Smooth muscle cell (in vitro differentiated cells): Measurements from ENCODE around the gene BCL11B. TPM values are rescaled to one million over a fixed set of nuclear protein-coding genes. Genes with fewer than 3 reads are reported as not detected.

Source experiments
- DNase-seq: peaks from one replicate; lab custom pipeline; 2025; ENCODE audit not compliant: unreplicated experiment; lab: John Stamatoyannopoulos, UW
- H2AFZ ChIP-seq: fragments of 200-600 bp; sonication (generic); 2 replicates; pipeline ENCODE4 v1.6.0; 2016; ENCODE audit warnings: antibody characterized with exemption, low read depth, mild to moderate bottlenecking
- H3F3A ChIP-seq: fragments of 200-600 bp; sonication (generic); 2 replicates; pipeline ENCODE4 v1.6.0; 2017; ENCODE audit warnings: antibody characterized with exemption, low read depth
- H3K27ac ChIP-seq: fragments of 200-600 bp; sonication (generic); 2 replicates; pipeline ENCODE4 v1.5.1; 2016; ENCODE audit warnings: low read depth, mild to moderate bottlenecking
- H3K27me3 ChIP-seq: fragments of 200-600 bp; sonication (generic); 2 replicates; pipeline ENCODE4 v1.6.1; 2016; ENCODE audit warnings: low read depth, mild to moderate bottlenecking
- H3K36me3 ChIP-seq: fragments of 200-600 bp; sonication (generic); 2 replicates; pipeline ENCODE4 v1.5.1; 2016; ENCODE audit warnings: low read depth
- H3K4me1 ChIP-seq: fragments of 200-600 bp; sonication (generic); 2 replicates; pipeline ENCODE4 v1.5.1; 2016; ENCODE audit warnings: low read depth
- H3K4me2 ChIP-seq: fragments of 200-600 bp; sonication (generic); 2 replicates; pipeline ENCODE4 v1.6.0; 2016; ENCODE audit warnings: mild to moderate bottlenecking
- H3K4me3 ChIP-seq: fragments of 200-600 bp; sonication (generic); 2 replicates; pipeline ENCODE4 v1.5.1; 2016; ENCODE audit warnings: mild to moderate bottlenecking
- H3K79me2 ChIP-seq: fragments of 200-600 bp; sonication (generic); 2 replicates; pipeline ENCODE4 v1.6.0; 2016; ENCODE audit warnings: low read depth, mild to moderate bottlenecking
- H3K9ac ChIP-seq: fragments of 200-600 bp; sonication (generic); 2 replicates; pipeline ENCODE4 v1.6.0; 2016; ENCODE audit warnings: low read depth
- H3K9me3 ChIP-seq: fragments of 200-600 bp; sonication (generic); replicated peaks from 2 replicates; pipeline ENCODE4 v1.5.1; 2016; ENCODE audit warnings: low read depth
- H4K20me1 ChIP-seq: fragments of 200-600 bp; sonication (generic); 2 replicates; pipeline ENCODE4 v1.6.0; 2016; ENCODE audit warnings: low read depth
- WGBS: methylation state at CpG from one replicate; pipeline ENCODE4 v1.1.7; 2016; ENCODE audit warnings: low lambda C conversion rate; 5-methylcytosine and 5-hydroxymethylcytosine counted together
- polyA plus RNA-seq: library from polyadenylated mRNA; unstranded; fragments of >200 nt; fragmentation: Nextera tagmentation; extraction: Ambion mirVana; gene quantifications from 2 replicates; pipeline ENCODE4 v1.2.1, GENCODE V29; 2016
- total RNA-seq: library from RNA; depleted of rRNA; stranded (reverse); fragments of >200 nt; gene quantifications from 2 replicates; pipeline ENCODE4 v1.2.3, GENCODE V29; 2014
- TF ChIP-seq, protein P1 (sequence below): fragments of 200-600 bp; sonication (generic); IDR thresholded peaks from 2 replicates; pipeline ENCODE4 v1.5.1; 2017; ENCODE audit warnings: borderline replicate concordance, mild to moderate bottlenecking, antibody characterized with exemption; ENCODE audit not compliant: insufficient read depth, poor library complexity, severe bottlenecking

BCL11B gene
- total and polyA plus RNA-seq, 2 experiments from 2014 or later: 0.56 to 3.0 TPM

DNA sequence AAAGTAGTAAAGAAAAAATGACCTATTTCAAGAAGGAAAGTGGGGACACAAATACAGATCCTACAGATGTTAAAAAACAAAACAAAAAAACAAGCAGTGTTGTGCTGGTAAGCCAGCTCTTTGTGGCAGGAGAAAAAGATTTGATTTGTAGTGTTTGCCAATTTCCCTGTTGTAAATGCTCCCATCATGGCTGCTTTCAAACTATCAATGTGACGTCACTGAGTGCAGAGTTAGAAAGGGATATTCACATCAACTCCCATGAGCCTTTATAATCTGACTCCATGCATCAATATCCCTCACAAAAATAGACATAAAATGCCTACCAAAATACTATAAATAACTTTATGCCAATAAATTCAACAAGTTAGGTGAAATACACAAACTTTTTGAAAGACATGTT, 32.2 kb upstream of the BCL11B start:
- Histone ChIP-seq H3F3A (no peaks in the 10 kb centered on the region), H3K4me3 (no peak overlapping the region)
- WGBS: 96% methylated on average over 1 of the region's 1 CpG

DNA sequence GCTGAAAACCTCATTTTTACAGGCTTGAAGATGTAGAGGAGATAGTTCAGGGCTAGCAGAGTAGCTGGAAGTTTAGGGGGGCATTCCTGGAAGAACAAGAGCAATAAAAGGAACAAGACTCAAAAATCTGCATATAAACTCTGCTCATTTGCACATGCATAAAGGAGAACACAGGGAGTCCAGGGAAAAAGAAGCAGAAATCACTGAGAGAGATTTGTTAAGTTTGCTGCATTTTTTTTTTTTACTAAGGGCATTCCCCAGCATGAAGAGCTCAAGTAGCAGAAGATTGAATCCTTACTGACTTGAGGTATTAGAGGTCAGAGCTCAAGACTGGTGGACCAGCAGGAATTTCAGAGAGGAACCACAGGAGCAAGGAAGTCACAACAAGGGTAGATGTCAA, 28.2 kb upstream of the BCL11B start:
- Histone ChIP-seq H3K9me3 (peaks cover 5% of the 10 kb centered on the region), H4K20me1 (no peaks in the 10 kb centered on the region), H3K79me2 (no peaks in the 10 kb centered on the region), H3F3A (no peaks in the 10 kb centered on the region), H3K4me2 (no peak overlapping the region), H3K27me3 (no peaks in the 10 kb centered on the region), H3K27ac (no peak overlapping the region), H3K9ac (no peak overlapping the region), H3K36me3 (no peaks in the 10 kb centered on the region), H2AFZ (no peak overlapping the region), H3K4me1 (no peaks in the 10 kb centered on the region), H3K4me3 (no peak overlapping the region)
- DNase-seq: no peak
- TF ChIP-seq, protein P1, sequence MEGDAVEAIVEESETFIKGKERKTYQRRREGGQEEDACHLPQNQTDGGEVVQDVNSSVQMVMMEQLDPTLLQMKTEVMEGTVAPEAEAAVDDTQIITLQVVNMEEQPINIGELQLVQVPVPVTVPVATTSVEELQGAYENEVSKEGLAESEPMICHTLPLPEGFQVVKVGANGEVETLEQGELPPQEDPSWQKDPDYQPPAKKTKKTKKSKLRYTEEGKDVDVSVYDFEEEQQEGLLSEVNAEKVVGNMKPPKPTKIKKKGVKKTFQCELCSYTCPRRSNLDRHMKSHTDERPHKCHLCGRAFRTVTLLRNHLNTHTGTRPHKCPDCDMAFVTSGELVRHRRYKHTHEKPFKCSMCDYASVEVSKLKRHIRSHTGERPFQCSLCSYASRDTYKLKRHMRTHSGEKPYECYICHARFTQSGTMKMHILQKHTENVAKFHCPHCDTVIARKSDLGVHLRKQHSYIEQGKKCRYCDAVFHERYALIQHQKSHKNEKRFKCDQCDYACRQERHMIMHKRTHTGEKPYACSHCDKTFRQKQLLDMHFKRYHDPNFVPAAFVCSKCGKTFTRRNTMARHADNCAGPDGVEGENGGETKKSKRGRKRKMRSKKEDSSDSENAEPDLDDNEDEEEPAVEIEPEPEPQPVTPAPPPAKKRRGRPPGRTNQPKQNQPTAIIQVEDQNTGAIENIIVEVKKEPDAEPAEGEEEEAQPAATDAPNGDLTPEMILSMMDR: no peak

More for the DNA sequence above, 32.2 kb upstream of the BCL11B start:
- H3K27me3 ChIP-seq: no peaks in the 10 kb centered on the region
- TF ChIP-seq, protein P1: no peak
- no peaks in the 10 kb centered on the region for H3K4me1 ChIP-seq
- no peak overlapping the region for H3K27ac ChIP-seq
- no peak overlapping the region for H3K9ac ChIP-seq
- DNase-seq: no peak
- H3K4me2 ChIP-seq: no peak overlapping the region
- H3K79me2 ChIP-seq: no peaks in the 10 kb centered on the region
- no peaks in the 10 kb centered on the region for H3K36me3 ChIP-seq
- H3K9me3 ChIP-seq: peaks cover 5% of the 10 kb centered on the region
- no peak overlapping the region for H2AFZ ChIP-seq
- H4K20me1 ChIP-seq: no peaks in the 10 kb centered on the region

DNA sequence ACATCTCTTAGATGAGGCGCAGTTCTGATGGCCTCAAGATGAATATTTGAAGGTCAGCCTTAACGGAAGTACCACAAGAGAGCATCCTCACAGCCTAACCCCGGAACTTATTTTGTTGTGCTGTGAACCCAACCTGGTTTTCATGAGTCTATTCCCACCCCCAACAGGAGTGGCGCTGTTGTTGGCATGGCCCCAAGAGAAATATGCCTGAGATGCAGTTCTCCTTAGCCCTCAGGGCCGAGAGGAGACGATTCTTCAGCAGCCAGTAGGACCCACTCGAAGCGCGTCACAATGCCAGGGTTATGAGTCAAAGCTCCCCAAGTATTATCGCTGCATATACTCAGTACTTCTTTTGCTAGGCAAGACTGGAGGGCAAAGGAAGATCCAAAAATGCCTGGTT, 24.5 kb upstream of the BCL11B start:
- no peak overlapping the region for H3K27ac ChIP-seq
- H3K9me3 ChIP-seq: no peaks in the 10 kb centered on the region
- no peaks in the 10 kb centered on the region for H3K79me2 ChIP-seq
- H3K9ac ChIP-seq: no peak overlapping the region
- no peaks in the 10 kb centered on the region for H3K36me3 ChIP-seq
- H3F3A ChIP-seq: no peaks in the 10 kb centered on the region
- H4K20me1 ChIP-seq: no peaks in the 10 kb centered on the region
- H3K27me3 ChIP-seq: no peaks in the 10 kb centered on the region
- no peak overlapping the region for H3K4me2 ChIP-seq
- no peak overlapping the region for H3K4me3 ChIP-seq
- no peak overlapping the region for H2AFZ ChIP-seq
- no peak for DNase-seq
- TF ChIP-seq, protein P1: no peak
- H3K4me1 ChIP-seq: no peaks in the 10 kb centered on the region
- 84% methylated on average over 10 of the region's 10 CpGs for WGBS

DNA sequence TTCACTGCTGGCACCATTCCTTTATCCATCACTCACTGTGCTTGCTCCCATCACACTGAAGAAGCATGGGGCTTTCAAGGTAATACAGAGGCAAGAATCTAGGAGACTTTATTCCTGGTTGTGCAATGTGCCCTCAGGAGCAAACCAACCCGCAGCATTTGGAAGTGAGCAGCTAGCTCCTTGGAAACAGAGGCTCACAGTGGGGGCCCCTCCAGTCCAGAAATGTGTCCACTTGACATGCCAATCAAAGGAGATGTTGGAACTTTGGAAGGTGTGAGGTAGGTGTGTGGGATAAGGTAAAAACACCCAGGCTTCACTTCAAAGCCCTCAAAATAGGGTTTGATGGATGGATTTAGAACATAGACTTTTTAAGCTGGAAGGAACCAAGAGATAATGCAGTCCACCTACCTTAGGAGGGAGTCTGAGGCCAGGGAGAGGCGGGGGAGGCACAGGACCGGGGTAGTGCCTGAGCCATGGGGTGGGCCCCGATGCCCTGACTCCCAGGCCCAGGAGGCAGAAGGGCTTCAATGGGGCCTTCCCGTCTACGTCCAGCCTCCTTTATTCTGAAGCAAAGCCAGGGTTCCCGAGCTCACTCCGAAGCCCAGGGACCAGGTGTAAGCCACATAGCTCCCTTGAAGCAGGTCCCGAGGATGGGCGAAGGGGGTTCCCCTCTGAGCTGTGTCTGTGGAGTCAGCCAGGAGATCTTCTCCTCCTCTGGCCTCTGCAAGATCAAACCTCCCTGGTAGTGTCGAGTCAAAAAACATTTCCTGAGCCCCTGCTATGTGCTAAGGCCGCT, 17.6 kb upstream of the BCL11B start:
- H3F3A ChIP-seq: no peaks in the 10 kb centered on the region
- no peaks in the 10 kb centered on the region for H3K79me2 ChIP-seq
- DNase-seq: no peak
- H2AFZ ChIP-seq: no peak overlapping the region
- no peaks in the 10 kb centered on the region for H3K36me3 ChIP-seq
- no peak overlapping the region for H3K27ac ChIP-seq
- no peak overlapping the region for H3K4me3 ChIP-seq
- no peaks in the 10 kb centered on the region for H3K4me1 ChIP-seq
- no peaks in the 10 kb centered on the region for H3K27me3 ChIP-seq
- no peaks in the 10 kb centered on the region for H4K20me1 ChIP-seq
- 99% methylated on average over 12 of the region's 12 CpGs for WGBS
- no peak overlapping the region for H3K4me2 ChIP-seq
- no peaks in the 10 kb centered on the region for H3K9me3 ChIP-seq
- no peak overlapping the region for H3K9ac ChIP-seq
- TF ChIP-seq, protein P1: no peak
